Activated B cell treated with CpG ODN at 0.5 μM for 24 hours (primary cell): ENCODE data around the gene CNTRL. TPM values are rescaled to one million over a fixed set of nuclear protein-coding genes. Genes with fewer than 3 reads are reported as not detected.
A peak's percentile ranks its signal among the peaks of the same experiment; 100 is the strongest.
"Not testable (repeated sequence)": the region's sequence is repeated elsewhere in the genome, so short reads cannot be mapped to it uniquely, and the experiment has no call there.

ENCODE experiments used
- ATAC-seq: fragments of 200-7000 bp; cut with Tn5 transposase; one replicate; pipeline ENCODE4 v1.10.0; 2021; ENCODE audit warnings: low read depth, mild to moderate bottlenecking, moderate library complexity
- CTCF ChIA-PET: fragments of 350-600 bp; sonication (Branson Sonifier 250); formaldehyde crosslinking; loops from one replicate; lab custom pipeline; 2021; ENCODE audit warnings: antibody characterized with exemption; lab: Charles Lee
- POLR2A ChIA-PET: fragments of 350-600 bp; sonication (Branson Sonifier 250); formaldehyde crosslinking; loops from one replicate; lab custom pipeline; 2021; ENCODE audit warnings: antibody characterized with exemption; lab: Charles Lee
- DNase-seq: peaks from one replicate; pipeline ENCODE4 v3.0.0; 2022
- H3K27ac Mint-ChIP-seq: one replicate; pipeline ENCODE4 v1.8.0; 2020; ENCODE audit warnings: mixed read lengths
- H3K27me3 Mint-ChIP-seq: one replicate; pipeline ENCODE4 v1.8.0; 2021; ENCODE audit warnings: mixed read lengths
- H3K36me3 Mint-ChIP-seq: one replicate; pipeline ENCODE4 v1.8.0; 2021; ENCODE audit warnings: low read depth, mixed read lengths
- H3K4me1 Mint-ChIP-seq: one replicate; pipeline ENCODE4 v1.8.0; 2021; ENCODE audit warnings: mixed read lengths
- H3K4me3 Mint-ChIP-seq: one replicate; pipeline ENCODE4 v1.8.0; 2020; ENCODE audit warnings: mild to moderate bottlenecking, mixed read lengths
- H3K9me3 Mint-ChIP-seq: one replicate; pipeline ENCODE4 v1.8.0; 2020; ENCODE audit warnings: mixed read lengths
- CTCF ChIP-seq: fragments of 200-600 bp; IDR thresholded peaks from one replicate; pipeline ENCODE4 v1.8.0; 2022; ENCODE audit warnings: antibody characterized with exemption, mild to moderate bottlenecking
- intact Hi-C: fragments of 100-400 bp; cut with micrococcal nuclease; formaldehyde crosslinking; loops from one replicate; pipeline ENCODE4 v1.15.1; 2024
- total RNA-seq: library from RNA; stranded (reverse); gene quantifications from 2 replicates; pipeline ENCODE4 v1.2.3, GENCODE V29; 2022

Gene CNTRL
- total RNA-seq, 1 donor from 2014 or later = 110 TPM

- TF ChIP-seq CTCF = no peak
- H3K9me3 Mint-ChIP-seq = no peaks in the 10 kb centered on the region
- intact Hi-C loops = no loop called here
- ATAC-seq (no peak), DNase-seq (no peak)
- peaks cover 45% of the 10 kb centered on the region for H3K4me1 Mint-ChIP-seq
- ChIA-PET POLR2A (interaction anchor here (0.8 to 3.4 kb wide), 9 partner anchors 10 to 329 kb away, joined by 3 to 21 read pairs (median 9); partner anchors contain the start of genes CNTRL, FBXW2 and RAB14), CTCF (interaction anchor here (1.1 to 1.7 kb wide), 8 partner anchors 10 to 141 kb away, joined by 3 to 10 read pairs (median 5); no protein-coding TSS in a partner anchor)
- H3K27ac Mint-ChIP-seq = peak overlapping the region; percentile 95
- H3K27me3 Mint-ChIP-seq = no peaks in the 10 kb centered on the region
- peaks cover 57% of the 10 kb centered on the region for H3K36me3 Mint-ChIP-seq
- peak overlapping the region; percentile 91 for H3K4me3 Mint-ChIP-seq
Observed at GRCh38 chr9:121122246-121123032, 47.7 kb downstream of the CNTRL start.

- intact Hi-C loops = no loop called here
- ChIA-PET CTCF (no interaction called here), POLR2A (interaction anchor here (0.5 to 1.9 kb wide), 6 partner anchors 9 to 409 kb away, joined by 3 to 5 read pairs (median 4); partner anchors contain the start of gene RAB14)
- TF ChIP-seq CTCF = no peak
- Mint-ChIP-seq H3K27me3 (no peaks in the 10 kb centered on the region), H3K4me3 (no peak overlapping the region), H3K4me1 (peaks cover 50% of the 10 kb centered on the region), H3K36me3 (peaks cover 66% of the 10 kb centered on the region), H3K9me3 (no peaks in the 10 kb centered on the region), H3K27ac (no peak overlapping the region)
- ATAC-seq (no peak), DNase-seq (no peak)
Observed at GRCh38 chr9:121123816-121124535, 49.2 kb downstream of the CNTRL start.

GRCh38 chr9:121125590-121125989, 50.8 kb downstream of the CNTRL start:
- Mint-ChIP-seq H3K4me3 (no peak overlapping the region), H3K9me3 (no peaks in the 10 kb centered on the region), H3K36me3 (peaks cover 69% of the 10 kb centered on the region), H3K27me3 (no peaks in the 10 kb centered on the region), H3K27ac (no peak overlapping the region), H3K4me1 (peaks cover 60% of the 10 kb centered on the region)
- ChIA-PET CTCF (no interaction called here), POLR2A (interaction anchor here (1.9 kb wide), 1 partner anchor 53 kb away, joined by 4 read pairs; no protein-coding TSS in a partner anchor)
- ATAC-seq (no peak), DNase-seq (no peak)
- intact Hi-C loops = no loop called here
- TF ChIP-seq CTCF = no peak

GRCh38 chr9:121129384-121129783, 54.6 kb downstream of the CNTRL start:
- H3K27me3 Mint-ChIP-seq, ATAC-seq, H3K9me3 Mint-ChIP-seq, DNase-seq, CTCF ChIA-PET: not testable (repeated sequence)
- Mint-ChIP-seq H3K36me3 (peaks cover 79% of the 10 kb centered on the region), H3K4me3 (peak overlapping the region; percentile 68), H3K27ac (peak overlapping the region; percentile 75), H3K4me1 (peaks cover 56% of the 10 kb centered on the region)
- intact Hi-C loops = loop anchor here (1.0 kb wide), 1 partner anchor 8 kb away; no protein-coding TSS in a partner anchor
- POLR2A ChIA-PET = interaction anchor here (1.2 kb wide), 1 partner anchor 8 kb away, joined by 4 read pairs; no protein-coding TSS in a partner anchor

GRCh38 chr9:121133104-121133816, 58.5 kb downstream of the CNTRL start:
- ChIA-PET POLR2A (interaction anchor here (0.6 to 1.8 kb wide), 8 partner anchors 9 to 204 kb away, joined by 3 to 14 read pairs (median 3); partner anchors contain the start of gene CNTRL), CTCF (interaction anchor here (1.3 to 1.4 kb wide), 3 partner anchors 11 to 377 kb away, joined by 3 to 5 read pairs (median 4); no protein-coding TSS in a partner anchor)
- peak; percentile 71 for ATAC-seq
- H3K27me3 Mint-ChIP-seq = no peaks in the 10 kb centered on the region
- H3K36me3 Mint-ChIP-seq = peaks cover 87% of the 10 kb centered on the region
- TF ChIP-seq CTCF = no peak
- H3K4me1 Mint-ChIP-seq = peaks cover 59% of the 10 kb centered on the region
- intact Hi-C loops = no loop called here
- DNase-seq = peak; percentile 19
- H3K4me3 Mint-ChIP-seq = peak overlapping the region; percentile 41
- H3K9me3 Mint-ChIP-seq = no peaks in the 10 kb centered on the region
- peak overlapping the region; percentile 65 for H3K27ac Mint-ChIP-seq
